Fibroblast of villous mesenchyme (primary cell): ENCODE results near the gene EHD2. TPM values are rescaled to one million over a fixed set of nuclear protein-coding genes. Genes with fewer than 3 reads are reported as not detected.

Source experiments
- DNase-seq: peaks from one replicate; pipeline ENCODE4 v3.0.0-alpha.2; 2010; ENCODE audit warnings: low read depth
- H3K4me3 ChIP-seq: 2 replicates; pipeline ENCODE4 v1.5.1; 2011; ENCODE audit warnings: low read depth, mild to moderate bottlenecking, low read length
- CTCF ChIP-seq: IDR thresholded peaks from 2 replicates; pipeline ENCODE4 v1.5.1; 2012; ENCODE audit warnings: low read depth, mild to moderate bottlenecking, low read length; ENCODE audit not compliant: insufficient read depth
- total RNA-seq: library from RNA; depleted of rRNA; stranded (reverse); fragments of >200 nt; gene quantifications from 2 replicates; pipeline ENCODE4 v1.2.3, GENCODE V29; 2012

EHD2 gene
- total RNA-seq, 1 donor: 144 TPM

- no peak overlapping the region for H3K4me3 ChIP-seq
- DNase-seq: no peak
Observed at GRCh38 chr19:47701717-47702552, 11.3 kb upstream of the EHD2 start.

DNA sequence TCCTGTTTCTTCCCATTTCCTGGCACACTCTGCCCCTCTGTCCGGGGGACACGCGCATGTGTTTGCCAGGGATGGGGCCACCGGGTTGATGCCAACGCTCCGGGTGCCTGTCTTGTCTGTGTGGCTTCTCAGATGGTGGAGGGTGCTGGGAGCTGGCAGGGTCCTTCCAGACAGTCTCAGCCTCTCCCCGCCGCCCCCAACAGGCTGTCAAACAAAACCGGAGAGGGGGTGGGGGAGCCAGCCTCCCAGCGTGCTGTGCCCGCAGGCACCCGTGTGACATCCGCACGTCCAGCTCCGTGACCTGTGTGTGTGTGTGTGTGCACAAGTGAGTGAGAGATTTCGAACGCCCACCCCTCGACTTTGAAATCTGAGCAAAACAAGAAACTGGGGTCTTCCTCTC lies 10.6 kb upstream of the EHD2 start:
- TF ChIP-seq CTCF: no peak
- no peak for DNase-seq
- H3K4me3 ChIP-seq: no peak overlapping the region

More at GRCh38 chr19:47701717-47702552, 11.3 kb upstream of the EHD2 start:
- no peak for TF ChIP-seq CTCF

DNA sequence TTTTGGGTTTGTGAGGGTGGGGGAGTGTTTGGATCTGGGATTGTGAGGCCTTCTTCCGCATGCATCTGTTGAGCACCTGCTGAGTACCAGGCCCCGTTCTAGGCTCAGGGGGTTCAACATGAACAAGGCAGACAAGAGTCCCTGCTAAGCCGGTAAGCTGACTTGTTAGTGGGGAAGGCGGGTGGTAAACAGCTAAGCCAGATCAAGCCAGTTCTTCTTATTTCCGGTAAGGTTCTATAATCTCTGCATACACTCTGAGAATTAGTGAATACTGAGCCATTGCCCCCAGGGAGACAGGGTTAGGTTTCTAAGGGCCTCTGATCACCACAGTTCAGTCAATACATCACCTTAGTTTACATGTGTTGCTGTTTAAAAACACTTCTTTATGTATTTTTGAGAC lies 9.9 kb upstream of the EHD2 start:
- TF ChIP-seq CTCF: no peak
- H3K4me3 ChIP-seq: no peak overlapping the region
- DNase-seq: no peak

GRCh38 chr19:47704024-47704423 lies 9.2 kb upstream of the EHD2 start:
- no peak for TF ChIP-seq CTCF
- DNase-seq: peak; percentile 91
- H3K4me3 ChIP-seq: no peak overlapping the region

GRCh38 chr19:47704656-47705055 lies 8.6 kb upstream of the EHD2 start:
- no peak for DNase-seq
- TF ChIP-seq CTCF: no peak

GRCh38 chr19:47707135-47707925 lies 5.9 kb upstream of the EHD2 start:
- DNase-seq: peak; percentile 73
- H3K4me3 ChIP-seq: no peak overlapping the region
- peak; percentile 94 for TF ChIP-seq CTCF

More at GRCh38 chr19:47704656-47705055, 8.6 kb upstream of the EHD2 start:
- H3K4me3 ChIP-seq: no peak overlapping the region
